ENCODE data around the gene CLEC18A. TPM values are rescaled to one million over a fixed set of nuclear protein-coding genes. Genes with fewer than 3 reads are reported as not detected.
A peak's percentile ranks its signal among the peaks of the same experiment; 100 is the strongest.
"Not testable (repeated sequence)": the region's sequence is repeated elsewhere in the genome, so short reads cannot be mapped to it uniquely, and the experiment has no call there.

The CLEC18A gene
- total RNA-seq, 1 donor from 2014 or later = 0.35 TPM

DNA sequence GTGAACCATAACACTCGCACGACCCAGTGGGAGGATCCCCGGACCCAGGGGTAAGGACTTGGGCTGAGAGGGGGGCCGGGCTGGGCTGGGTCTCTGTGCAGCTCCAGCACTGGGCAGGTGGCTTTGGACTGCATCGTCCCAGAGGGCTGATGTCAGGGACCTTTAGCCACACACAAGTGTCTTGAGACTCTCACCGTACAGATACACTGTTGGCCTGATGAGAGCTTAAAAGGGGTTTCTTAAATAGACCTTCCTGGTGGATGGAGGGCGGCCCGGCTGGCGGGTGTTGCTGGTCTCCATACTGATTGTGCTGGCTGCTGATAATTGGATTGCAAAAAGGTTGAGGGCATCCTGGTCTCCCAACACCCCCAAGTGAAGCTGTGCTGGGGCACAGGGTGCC, 21.7 kb upstream of the CLEC18A start:
- DNase-seq (ENCODE audit: low spot score) (no peak), ATAC-seq (no peak)

DNA sequence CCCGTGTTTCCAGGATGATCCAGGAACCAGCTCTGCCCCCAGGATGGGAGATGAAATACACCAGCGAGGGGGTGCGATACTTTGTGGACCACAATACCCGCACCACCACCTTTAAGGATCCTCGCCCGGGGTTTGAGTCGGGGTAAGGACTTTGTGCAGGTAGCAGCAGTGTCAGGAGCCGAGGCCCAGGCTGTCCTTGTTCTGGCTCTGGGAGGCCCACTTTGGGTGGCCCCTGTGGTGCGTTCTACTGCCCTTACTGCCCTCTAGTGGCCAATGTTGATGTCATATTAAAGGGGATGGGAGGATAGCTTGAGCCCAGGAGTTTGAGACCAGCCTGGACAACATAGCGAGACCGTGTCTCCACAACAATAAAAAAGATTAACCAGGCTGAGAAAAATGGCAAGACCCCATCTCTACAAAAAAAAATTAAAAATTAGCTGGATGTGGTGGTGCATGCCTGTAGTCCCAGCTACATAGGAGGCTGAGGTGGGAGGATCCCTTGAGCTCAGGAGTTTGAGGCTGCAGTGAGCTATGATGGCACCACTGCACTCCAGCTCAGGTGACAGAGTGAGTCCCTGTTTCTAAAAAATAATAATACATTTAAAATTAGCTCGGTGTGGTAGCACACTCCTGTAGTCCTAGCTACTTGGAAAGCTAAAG, 20.9 kb upstream of the CLEC18A start:
- DNase-seq (ENCODE audit: low spot score) = no peak
- ATAC-seq = peak; percentile 93

DNA sequence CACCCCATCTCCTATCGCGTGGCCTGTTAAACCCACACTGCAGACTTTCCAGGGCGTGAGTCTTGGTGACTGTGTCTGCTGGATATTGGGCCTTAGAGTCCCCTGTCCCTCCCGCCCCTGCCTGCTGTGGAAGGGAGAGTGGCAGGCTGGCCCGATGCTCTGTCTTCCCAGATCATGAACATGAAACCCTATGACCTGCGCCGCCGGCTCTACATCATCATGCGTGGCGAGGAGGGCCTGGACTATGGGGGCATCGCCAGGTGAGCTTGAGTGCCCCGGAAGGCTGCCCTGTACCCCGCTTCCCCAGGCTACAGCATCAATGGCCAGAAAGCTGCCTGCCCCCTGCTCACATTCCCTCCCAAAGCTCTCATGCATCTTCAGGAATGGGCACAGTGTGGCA, 19.5 kb upstream of the CLEC18A start:
- no peak for ATAC-seq
- DNase-seq (ENCODE audit: low spot score) = no peak

DNA sequence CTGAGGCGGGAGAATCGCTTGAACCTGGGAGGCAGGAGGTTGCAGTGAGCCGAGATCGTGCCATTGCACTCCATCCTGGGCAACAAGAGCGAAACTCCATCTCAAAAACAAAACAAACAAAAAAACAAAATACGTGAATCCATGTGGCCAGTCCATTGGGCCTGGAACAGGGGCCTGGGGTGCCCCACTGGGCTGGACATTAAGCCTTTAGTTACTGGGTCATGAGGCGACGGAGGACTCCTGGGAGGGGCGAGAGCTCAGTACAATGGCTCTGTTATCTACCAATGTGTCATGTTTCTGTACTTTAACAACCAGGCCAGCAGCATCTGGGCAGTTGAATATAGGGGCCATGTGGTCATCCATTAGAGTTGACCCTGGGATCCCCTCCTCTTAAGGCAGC, 18.9 kb upstream of the CLEC18A start:
- ATAC-seq (no peak), DNase-seq (ENCODE audit: low spot score) (no peak)

DNA sequence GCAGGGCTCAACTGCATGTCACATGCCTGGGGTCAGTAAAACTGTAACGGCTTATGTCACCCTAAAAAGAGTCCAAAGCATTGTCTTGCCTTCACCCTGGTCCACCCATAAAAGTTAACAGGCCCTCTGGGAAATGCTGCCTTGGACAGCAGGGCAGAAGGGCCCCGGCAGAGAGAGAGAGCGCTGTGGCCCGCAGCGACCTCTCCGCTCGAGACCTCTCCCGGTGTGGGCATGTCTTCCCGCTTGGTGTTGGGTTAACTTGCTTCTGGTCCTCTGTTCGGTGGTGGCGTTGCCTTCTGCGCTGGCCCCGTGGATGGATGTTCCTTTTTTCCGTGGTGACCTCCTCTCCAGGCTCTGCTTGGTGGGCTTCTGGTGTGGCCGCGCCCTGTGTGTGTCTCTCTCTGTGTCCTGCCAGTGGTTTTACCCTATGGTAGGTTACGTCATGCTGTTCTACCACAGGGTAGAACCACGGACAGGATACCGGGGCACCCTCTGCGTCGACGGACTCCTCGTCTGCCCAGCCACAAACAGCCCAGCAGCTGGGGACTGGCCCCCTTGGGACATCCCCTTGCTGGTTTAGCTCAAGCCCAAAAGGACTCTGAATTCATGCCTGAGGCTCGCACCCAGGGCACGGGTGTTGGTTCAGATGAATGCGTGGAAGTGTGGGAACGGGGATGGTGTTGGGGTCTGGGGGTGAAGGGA, 18.3 kb upstream of the CLEC18A start:
- DNase-seq (ENCODE audit: low spot score) (no peak), ATAC-seq (no peak)

DNA sequence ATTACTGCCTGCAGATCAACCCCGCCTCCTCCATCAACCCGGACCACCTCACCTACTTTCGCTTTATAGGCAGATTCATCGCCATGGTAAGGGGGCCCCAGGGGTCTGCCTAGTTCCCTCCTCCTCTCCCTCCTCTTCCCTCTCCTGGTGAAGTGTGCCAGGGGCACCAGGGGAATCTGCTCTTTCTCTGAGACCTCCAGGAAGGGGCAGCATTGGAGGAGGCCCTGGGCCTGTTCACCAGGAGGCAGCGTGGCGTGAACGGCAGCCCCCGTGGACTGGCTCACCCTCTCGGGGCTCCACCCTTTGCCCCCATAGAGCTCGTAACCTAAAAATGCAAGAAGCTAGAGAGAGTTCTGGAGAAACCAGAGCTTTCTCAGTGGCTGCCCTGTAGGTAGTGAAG, 17.1 kb upstream of the CLEC18A start:
- ATAC-seq (no peak), DNase-seq (ENCODE audit: low spot score) (no peak)

DNA sequence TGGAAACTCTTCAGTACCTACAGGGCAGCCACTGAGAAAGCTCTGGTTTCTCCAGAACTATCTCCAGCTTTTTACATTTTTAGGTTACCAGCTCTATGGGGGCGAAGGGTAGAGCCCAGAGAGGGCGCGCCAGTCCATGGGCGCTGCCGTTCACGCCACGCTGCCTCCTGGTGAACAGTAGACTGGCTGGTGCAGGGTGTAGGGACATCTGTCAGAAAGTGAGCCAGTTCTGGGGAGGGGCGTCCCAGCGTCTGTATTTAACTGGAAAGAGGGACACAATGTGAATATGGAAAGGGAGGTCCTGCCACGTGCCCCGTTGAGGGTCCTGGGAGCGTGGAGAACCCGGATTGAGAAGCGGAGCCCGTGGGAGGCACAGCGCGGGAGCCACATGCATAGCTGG, 16.4 kb upstream of the CLEC18A start:
- DNase-seq (ENCODE audit: low spot score) (no peak), ATAC-seq (no peak)

DNA sequence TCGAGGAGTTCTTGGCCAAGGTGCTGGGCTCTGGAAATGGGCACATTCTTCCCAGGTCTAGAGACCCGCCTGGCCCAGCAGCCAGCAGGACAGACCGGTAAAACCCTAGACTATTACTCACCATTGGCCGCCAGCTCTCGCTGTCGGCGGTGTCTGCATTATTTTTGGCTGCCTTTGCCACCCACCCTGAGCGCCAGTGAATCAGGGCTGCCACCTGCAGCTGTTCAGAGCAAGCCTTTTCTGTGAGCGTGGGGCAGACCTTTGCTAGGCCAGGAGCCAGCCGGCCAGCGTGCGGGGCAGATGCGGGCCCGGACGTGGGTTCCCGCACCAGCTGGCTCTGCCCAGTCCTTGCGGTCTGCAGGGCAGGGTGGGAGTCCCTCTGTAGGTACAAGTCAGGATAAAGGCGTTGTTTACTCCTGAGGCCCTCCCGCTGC, 15.8 kb upstream of the CLEC18A start:
- DNase-seq (ENCODE audit: low spot score) = no peak
- ATAC-seq = no peak

DNA sequence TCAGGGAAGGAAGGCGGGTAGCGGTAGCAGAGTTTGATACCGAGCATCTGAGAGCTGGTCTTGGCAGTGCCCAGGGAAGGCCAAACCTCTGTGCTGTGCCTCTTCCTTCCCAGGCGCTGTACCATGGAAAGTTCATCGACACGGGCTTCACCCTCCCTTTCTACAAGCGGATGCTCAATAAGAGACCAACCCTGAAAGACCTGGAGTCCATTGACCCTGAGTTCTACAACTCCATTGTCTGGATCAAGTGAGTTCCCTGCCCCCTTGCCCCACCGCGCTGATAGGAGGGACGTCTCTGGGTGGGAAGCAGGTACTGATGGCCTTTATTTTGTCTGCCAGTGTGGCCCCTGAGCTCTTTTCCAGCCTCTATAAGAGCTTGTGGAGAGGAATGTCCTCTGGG, 15.4 kb upstream of the CLEC18A start:
- ATAC-seq (no peak), DNase-seq (ENCODE audit: low spot score) (no peak)

DNA sequence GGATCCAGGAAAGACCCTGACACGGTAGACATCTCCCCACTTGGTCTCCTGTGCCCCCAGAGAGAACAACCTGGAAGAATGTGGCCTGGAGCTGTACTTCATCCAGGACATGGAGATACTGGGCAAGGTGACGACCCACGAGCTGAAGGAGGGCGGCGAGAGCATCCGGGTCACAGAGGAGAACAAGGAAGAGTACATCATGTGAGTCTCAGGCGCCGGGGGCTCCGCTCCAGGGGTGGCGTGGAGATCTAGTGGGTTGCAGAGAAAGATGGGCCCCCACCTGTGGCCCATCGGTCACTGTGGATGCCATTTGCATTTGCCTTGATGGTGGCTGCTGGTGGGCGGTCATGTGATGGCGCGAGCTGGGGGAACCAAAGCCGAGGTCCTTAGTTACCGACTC, 14.9 kb upstream of the CLEC18A start:
- ATAC-seq = no peak
- no peak for DNase-seq (ENCODE audit: low spot score)

DNA sequence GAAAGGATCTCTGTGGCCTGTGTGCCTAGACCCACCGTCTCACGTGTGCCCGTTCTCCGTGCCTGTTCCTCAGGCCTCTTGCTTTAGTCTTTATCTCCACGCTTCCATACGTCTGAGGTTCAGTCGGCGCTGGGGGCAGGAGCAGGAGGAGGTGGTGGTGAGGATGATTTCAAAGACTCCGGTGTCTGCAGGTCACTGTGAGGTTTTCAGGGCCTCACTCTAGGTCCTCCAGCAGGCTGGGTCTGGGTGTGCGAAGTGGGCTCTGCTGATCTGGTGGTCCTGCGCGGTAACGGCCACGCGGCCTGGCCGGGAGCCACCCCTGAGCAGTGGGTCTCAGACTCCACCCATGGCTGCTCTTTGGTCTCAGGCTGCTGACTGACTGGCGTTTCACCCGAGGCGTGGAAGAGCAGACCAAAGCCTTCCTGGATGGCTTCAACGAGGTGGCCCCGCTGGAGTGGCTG, 14.4 kb upstream of the CLEC18A start:
- no peak for ATAC-seq
- DNase-seq (ENCODE audit: low spot score) = no peak

DNA sequence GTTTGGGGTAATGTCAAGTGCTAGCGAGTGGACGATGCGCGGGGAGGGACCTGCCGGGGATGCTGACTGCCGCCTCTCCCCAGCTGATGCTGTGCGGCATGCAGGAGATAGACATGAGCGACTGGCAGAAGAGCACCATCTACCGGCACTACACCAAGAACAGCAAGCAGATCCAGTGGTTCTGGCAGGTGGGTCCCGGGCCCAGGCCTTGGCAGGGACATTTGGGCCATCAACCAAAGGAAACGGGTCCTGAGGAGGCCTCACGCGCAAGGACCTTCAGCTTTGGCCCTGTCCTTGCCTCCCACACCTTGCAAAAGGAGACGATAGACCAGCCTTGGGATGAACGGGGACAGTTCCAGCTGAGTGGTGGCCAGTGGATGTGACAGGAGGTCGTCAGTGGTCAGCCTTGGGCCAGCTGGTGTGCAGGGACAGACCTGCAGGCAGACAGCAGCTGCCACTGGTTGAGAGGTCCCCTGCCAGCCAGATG, 13.6 kb upstream of the CLEC18A start:
- DNase-seq (ENCODE audit: low spot score) (no peak), ATAC-seq (no peak)

DNA sequence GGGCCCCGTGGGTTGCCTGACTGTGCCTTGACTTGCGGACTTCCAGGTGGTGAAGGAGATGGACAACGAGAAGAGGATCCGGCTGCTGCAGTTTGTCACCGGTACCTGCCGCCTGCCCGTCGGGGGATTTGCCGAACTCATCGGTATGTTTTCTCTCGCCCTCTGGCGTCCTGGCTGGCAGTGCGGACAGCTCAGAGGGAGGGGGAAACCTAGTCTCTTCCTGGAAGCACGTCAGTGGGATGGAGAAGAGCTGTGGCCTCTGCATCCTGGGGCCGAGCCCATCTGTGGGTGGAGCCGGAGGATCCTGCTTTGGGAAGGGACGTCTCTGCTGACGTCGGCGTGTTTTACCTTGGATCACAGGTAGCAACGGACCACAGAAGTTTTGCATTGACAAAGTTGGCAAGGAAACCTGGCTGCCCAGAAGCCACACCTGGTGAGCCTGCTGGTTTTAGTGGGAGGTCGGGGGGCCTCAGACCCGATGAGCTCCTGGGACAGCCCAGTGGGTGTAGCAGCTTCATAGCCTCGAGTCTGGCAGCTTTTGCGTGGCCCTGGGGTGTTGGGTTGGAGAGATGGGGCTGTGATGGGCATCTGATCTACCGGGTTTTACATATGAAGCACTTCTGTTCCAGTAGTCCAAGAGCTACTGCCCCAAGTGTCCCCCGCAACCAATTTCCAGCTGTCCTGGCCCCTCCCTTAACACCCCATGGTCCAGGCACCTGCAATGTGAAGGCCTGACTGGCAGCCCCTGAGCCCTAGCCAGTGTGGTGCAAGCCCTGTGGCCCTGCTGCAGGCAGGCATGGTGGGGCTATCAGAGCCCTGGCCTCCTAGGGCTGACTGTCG, 11.9 kb upstream of the CLEC18A start:
- ATAC-seq = no peak
- no peak for DNase-seq (ENCODE audit: low spot score)

DNA sequence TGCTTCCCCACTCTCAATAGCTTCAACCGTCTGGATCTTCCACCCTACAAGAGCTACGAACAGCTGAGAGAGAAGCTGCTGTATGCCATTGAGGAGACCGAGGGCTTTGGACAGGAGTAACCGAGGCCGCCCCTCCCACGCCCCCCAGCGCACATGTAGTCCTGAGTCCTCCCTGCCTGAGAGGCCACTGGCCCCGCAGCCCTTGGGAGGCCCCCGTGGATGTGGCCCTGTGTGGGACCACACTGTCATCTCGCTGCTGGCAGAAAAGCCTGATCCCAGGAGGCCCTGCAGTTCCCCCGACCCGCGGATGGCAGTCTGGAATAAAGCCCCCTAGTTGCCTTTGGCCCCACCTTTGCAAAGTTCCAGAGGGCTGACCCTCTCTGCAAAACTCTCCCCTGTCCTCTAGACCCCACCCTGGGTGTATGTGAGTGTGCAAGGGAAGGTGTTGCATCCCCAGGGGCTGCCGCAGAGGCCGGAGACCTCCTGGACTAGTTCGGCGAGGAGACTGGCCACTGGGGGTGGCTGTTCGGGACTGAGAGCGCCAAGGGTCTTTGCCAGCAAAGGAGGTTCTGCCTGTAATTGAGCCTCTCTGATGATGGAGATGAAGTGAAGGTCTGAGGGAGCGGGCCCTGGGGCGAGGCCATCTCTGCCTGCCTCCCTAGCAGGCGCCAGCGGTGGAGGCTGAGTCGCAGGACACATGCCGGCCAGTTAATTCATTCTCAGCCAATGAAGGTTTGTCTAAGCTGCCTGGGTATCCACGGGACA, 11.1 kb upstream of the CLEC18A start:
- no peak for ATAC-seq
- DNase-seq (ENCODE audit: low spot score) = no peak

DNA sequence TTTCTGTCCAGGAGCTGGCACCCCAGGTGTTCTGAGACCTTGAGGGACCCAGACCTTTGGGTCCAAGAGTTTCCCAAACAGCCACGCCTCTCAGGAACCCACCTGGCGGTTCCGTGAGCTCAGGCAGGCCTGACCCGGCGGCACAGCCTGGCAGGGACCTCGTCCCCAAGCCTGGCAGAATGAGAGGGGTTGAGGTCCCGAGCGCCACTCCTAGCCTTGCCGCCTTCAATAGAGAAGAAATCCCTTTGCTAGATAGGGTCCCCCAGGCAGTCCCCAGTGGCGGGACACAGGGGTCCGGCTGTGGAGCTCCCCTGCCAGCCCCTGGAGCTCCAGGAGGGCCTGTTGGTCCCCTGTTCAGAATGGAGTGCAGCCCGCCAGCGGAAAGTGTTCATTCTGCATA, 10.5 kb upstream of the CLEC18A start:
- ATAC-seq = no peak

DNA sequence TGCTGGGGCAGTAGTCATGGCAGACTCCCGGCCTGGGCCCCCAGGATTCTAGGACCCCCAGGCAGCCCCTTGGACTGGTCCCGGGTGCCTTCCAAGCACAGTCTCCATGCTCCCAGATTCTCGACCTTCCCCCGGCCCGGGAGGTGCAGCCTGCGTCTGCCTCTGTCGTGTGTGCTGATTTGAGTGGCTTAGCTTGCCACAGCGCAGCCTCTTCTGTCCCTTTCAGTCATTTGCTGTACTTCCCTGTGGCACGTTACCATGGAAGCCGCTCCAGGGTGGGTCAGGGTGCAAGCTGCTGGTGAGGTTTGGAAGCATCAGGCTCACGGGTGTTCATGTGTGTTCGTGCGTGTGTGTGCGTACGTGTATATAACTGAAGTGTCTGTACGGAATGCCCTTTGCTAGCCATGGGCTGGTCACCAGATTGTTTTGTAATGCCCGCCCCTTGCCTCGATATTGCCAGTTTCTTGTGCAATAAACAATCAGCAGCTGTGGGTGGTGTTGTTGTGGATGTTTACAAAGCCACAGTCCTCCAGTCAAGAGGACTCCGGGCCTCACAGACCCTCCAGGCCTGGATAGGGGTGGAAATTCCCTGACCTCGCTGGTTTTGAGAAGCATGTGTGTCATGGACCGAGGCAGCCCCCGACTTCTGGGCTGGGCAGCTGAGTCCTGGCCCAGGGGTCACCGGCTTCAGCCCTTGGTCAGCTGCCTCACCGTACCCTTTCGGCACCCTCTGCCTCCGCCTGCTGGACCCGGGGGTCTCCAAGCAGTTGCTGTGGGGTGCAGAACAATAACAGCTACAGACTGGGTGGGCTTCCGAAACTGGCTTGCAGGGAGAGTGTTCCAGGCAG, 9.7 kb upstream of the CLEC18A start:
- ATAC-seq (peak; percentile 80), DNase-seq (ENCODE audit: low spot score) (peak; percentile 86)

More for the DNA sequence above, 10.5 kb upstream of the CLEC18A start:
- peak; percentile 49 for DNase-seq (ENCODE audit: low spot score)

DNA sequence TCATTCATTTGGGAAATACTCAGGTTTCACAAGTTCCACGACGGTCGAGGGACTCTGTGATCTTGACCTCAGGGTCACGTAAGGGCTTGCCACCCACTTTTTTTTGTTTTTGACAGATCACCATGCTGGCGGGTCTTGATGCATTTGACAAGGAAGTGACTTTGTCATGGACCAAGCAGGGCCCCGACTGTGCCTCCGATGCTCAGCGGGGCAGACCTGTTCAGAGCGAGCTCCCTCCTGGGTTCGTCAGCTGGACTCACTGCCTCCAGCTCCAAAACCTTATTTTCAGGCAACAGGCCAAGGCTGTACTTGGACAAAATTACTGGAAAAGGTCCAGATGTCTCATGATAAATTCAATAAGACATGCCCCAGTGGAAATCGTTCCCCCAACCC, 9.0 kb upstream of the CLEC18A start:
- peak; percentile 60 for ATAC-seq
- peak; percentile 68 for DNase-seq (ENCODE audit: low spot score)

DNA sequence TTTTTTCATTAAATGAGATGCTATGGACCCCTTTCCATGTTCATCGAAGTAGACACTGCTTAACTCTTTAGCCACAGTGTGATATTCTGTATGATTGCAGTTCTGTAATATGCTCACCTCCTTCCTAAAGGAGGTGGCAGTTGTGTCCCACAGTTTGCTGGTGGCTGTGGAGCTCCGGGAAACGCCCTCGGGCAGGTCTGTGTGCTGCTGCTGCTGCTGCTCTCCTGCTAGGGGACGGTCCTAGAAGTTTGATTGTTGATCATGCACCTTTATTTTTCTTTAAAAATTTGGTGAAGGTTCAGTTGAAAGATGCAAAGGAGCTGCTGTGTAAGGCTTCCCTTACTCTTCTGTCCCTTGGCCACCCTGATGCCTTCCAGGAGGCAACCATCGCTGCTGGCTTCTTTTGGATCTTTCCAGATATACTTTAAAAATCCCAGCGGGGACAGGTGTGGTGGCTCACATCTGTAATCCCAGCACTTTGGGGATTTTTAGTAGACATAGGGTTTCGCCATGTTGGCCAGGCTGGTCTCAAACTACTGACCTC, 8.4 kb upstream of the CLEC18A start:
- ATAC-seq (no peak), DNase-seq (ENCODE audit: low spot score) (no peak)

DNA sequence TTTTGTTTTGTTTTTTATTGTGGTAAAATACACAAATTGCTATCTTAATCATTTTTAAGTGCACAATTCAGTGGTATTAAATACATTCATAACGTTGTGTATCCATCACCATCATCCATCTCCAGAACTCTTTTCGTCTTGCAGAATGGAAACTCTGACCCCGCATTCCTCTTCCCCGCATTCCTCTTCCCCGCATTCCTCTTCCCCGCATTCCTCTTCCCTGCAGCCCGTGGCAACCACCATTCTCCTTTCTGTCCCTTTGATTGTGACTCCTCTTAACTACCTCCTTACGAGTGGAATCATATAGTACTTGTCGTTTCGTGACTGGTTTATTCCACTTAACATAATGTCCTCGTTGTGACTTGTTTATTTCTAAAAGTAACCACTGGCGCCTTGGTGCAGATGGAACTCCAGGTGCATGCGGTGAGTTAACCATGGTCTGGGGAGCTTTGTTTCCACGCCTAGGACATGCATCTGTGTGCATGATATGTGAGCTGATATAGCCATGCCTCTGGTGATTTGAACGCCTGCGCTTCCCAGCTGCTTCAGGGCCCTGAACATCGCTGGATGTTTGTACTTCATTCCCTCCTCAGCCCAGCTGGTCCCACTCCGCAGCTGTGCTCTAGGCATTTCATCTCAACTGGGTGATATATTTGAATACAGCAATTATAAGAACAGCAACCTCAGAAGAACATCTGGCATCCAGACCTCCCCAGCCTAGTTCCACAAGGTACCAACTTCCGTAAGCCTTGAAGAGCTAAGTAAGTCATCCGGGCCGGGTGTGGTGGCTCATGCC, 7.7 kb upstream of the CLEC18A start:
- DNase-seq (ENCODE audit: low spot score); ATAC-seq: not testable (repeated sequence)
